SU-DHL-6 (cell line): Measurements from ENCODE around the gene SYTL3.
A peak's percentile ranks its signal among the peaks of the same experiment; 100 is the strongest.
"Not testable (repeated sequence)": the region's sequence is repeated elsewhere in the genome, so short reads cannot be mapped to it uniquely, and the experiment has no call there.

Experiments
- H2AFZ ChIP-seq: fragments of 200-600 bp; sonication (generic); 2 replicates; pipeline ENCODE4 v1.6.1; 2014; ENCODE audit warnings: low read depth, mild to moderate bottlenecking, moderate library complexity, mixed read lengths, antibody characterized with exemption, low read length; ENCODE audit not compliant: severe bottlenecking
- H3F3A ChIP-seq: fragments of 200-600 bp; shearing (Covaris generic); 2 replicates; pipeline ENCODE4 v1.6.0; 2016; ENCODE audit warnings: antibody characterized with exemption, mild to moderate bottlenecking; ENCODE audit not compliant: insufficient read depth
- H3K27ac ChIP-seq: fragments of 200-600 bp; sonication (generic); 2 replicates; pipeline ENCODE4 v1.5.1; 2016; ENCODE audit warnings: low read depth, mild to moderate bottlenecking, low read length, moderate library complexity, mixed read lengths
- H3K27me3 ChIP-seq: fragments of 200-600 bp; sonication (generic), shearing (Covaris generic); 2 replicates; pipeline ENCODE4 v1.6.0; 2014; ENCODE audit warnings: mild to moderate bottlenecking, low read length
- H3K36me3 ChIP-seq: fragments of 200-600 bp; sonication (generic); 2 replicates; pipeline ENCODE4 v1.6.1; 2014; ENCODE audit warnings: mild to moderate bottlenecking, low read length, mixed read lengths
- H3K4me2 ChIP-seq: fragments of 300-600, 200-600 bp; shearing (Covaris generic), sonication (generic); 2 replicates; pipeline ENCODE4 v1.6.0; 2014; ENCODE audit warnings: low read length, low read depth, mild to moderate bottlenecking; ENCODE audit not compliant: poor library complexity, severe bottlenecking
- H3K4me3 ChIP-seq: fragments of 200-600 bp; sonication (generic); 2 replicates; pipeline ENCODE4 v1.5.1; 2014; ENCODE audit warnings: antibody characterized with exemption, low read length, mild to moderate bottlenecking, mixed read lengths; ENCODE audit not compliant: insufficient read depth, poor library complexity, severe bottlenecking
- H3K79me2 ChIP-seq: fragments of 200-600 bp; sonication (generic); 2 replicates; pipeline ENCODE4 v1.6.1; 2014; ENCODE audit warnings: mild to moderate bottlenecking, low read length, moderate library complexity; ENCODE audit not compliant: insufficient read depth
- H3K9ac ChIP-seq: fragments of 200-600 bp; sonication (generic); 2 replicates; pipeline ENCODE4 v1.7.0; 2014; ENCODE audit warnings: mild to moderate bottlenecking, low read length
- H3K9me2 ChIP-seq: fragments of 200-600 bp; sonication (generic); replicated peaks from 2 replicates; pipeline ENCODE4 v1.6.1; 2014; ENCODE audit warnings: low read length; ENCODE audit not compliant: insufficient read depth
- H3K9me3 ChIP-seq: fragments of 200-600 bp; sonication (generic); 2 replicates; pipeline ENCODE4 v1.6.1; 2014; ENCODE audit warnings: low read length, mixed read lengths; ENCODE audit not compliant: insufficient read depth
- H4K20me1 ChIP-seq: fragments of 200-600 bp; sonication (generic); 2 replicates; pipeline ENCODE4 v1.6.1; 2014; ENCODE audit warnings: low read depth, mild to moderate bottlenecking, antibody characterized with exemption, low read length, moderate library complexity, mixed read lengths
- CTCF ChIP-seq: fragments of 200-600 bp; sonication (generic); IDR thresholded peaks from one replicate; pipeline ENCODE4 v1.5.1; 2017; ENCODE audit warnings: antibody characterized with exemption, mild to moderate bottlenecking, low read length, moderate library complexity; ENCODE audit not compliant: insufficient read depth, poor library complexity, severe bottlenecking
- EZH2phosphoT487 ChIP-seq: fragments of 200-600 bp; sonication (generic), shearing (Covaris generic); conservative IDR thresholded peaks from 2 replicates; pipeline ENCODE4 v1.6.1; 2018; ENCODE audit warnings: mild to moderate bottlenecking, antibody characterized with exemption, low read length, moderate library complexity, mixed read lengths

SYTL3 gene

GRCh38 chr6:158605266-158605878, 44.5 kb upstream of the SYTL3 start:
- TF ChIP-seq CTCF (peak; percentile 47), EZH2phosphoT487 (no peak)
- Histone ChIP-seq H3F3A (no peaks in the 10 kb centered on the region), H3K9ac (no peak overlapping the region), H3K79me2 (no peaks in the 10 kb centered on the region), H3K27ac (no peak overlapping the region), H3K27me3 (no peaks in the 10 kb centered on the region), H3K9me2 (no peaks in the 10 kb centered on the region), H2AFZ (no peak overlapping the region), H4K20me1 (no peaks in the 10 kb centered on the region), H3K36me3 (no peaks in the 10 kb centered on the region), H3K4me3 (no peak overlapping the region), H3K4me2 (no peak overlapping the region), H3K9me3 (no peaks in the 10 kb centered on the region)

GRCh38 chr6:158606011-158606410, 43.8 kb upstream of the SYTL3 start:
- H3K9ac ChIP-seq, H3F3A ChIP-seq, H3K4me2 ChIP-seq, H3K27me3 ChIP-seq, H3K27ac ChIP-seq, H3K9me3 ChIP-seq, H3K4me3 ChIP-seq, H3K36me3 ChIP-seq, H2AFZ ChIP-seq, H3K79me2 ChIP-seq, H4K20me1 ChIP-seq, H3K9me2 ChIP-seq: not testable (repeated sequence)

- no peaks in the 10 kb centered on the region for H3K79me2 ChIP-seq
- H2AFZ ChIP-seq: no peak overlapping the region
- H3F3A ChIP-seq: no peaks in the 10 kb centered on the region
- no peak overlapping the region for H3K4me3 ChIP-seq
- H3K27ac ChIP-seq: no peak overlapping the region
- no peaks in the 10 kb centered on the region for H4K20me1 ChIP-seq
- H3K36me3 ChIP-seq: no peaks in the 10 kb centered on the region
- no peak for TF ChIP-seq EZH2phosphoT487
- TF ChIP-seq CTCF: no peak
- no peak overlapping the region for H3K9ac ChIP-seq
- H3K9me3 ChIP-seq: no peaks in the 10 kb centered on the region
- no peaks in the 10 kb centered on the region for H3K27me3 ChIP-seq
- H3K4me2 ChIP-seq: no peak overlapping the region
- no peaks in the 10 kb centered on the region for H3K9me2 ChIP-seq
These were observed 42.9 kb upstream of the SYTL3 start for GRCh38 chr6:158606935-158607334.

- no peak overlapping the region for H3K27ac ChIP-seq
- H3K36me3 ChIP-seq: no peaks in the 10 kb centered on the region
- H3K4me3 ChIP-seq: no peak overlapping the region
- no peaks in the 10 kb centered on the region for H3F3A ChIP-seq
- TF ChIP-seq EZH2phosphoT487 (no peak), CTCF (no peak)
- no peaks in the 10 kb centered on the region for H3K79me2 ChIP-seq
- no peaks in the 10 kb centered on the region for H3K27me3 ChIP-seq
- H3K9me2 ChIP-seq: no peaks in the 10 kb centered on the region
- no peak overlapping the region for H2AFZ ChIP-seq
- no peak overlapping the region for H3K4me2 ChIP-seq
- H3K9me3 ChIP-seq: no peaks in the 10 kb centered on the region
- no peak overlapping the region for H3K9ac ChIP-seq
- H4K20me1 ChIP-seq: no peaks in the 10 kb centered on the region
These were observed 42.3 kb upstream of the SYTL3 start for GRCh38 chr6:158607411-158608170.
